NCI-H187 treated with DMSO at 0.1 percent for 48 hours (cell line): ENCODE measurements around the gene MT2A.

Experiments
- DNase-seq: peaks from one replicate; lab custom pipeline; 2025; lab: John Stamatoyannopoulos, UW

MT2A gene

GRCh38 chr16:56639045-56639444, 30.7 kb downstream of the MT2A start:
- DNase-seq, result no peak

- no peak for DNase-seq
Measured at GRCh38 chr16:56640076-56640475, 31.7 kb downstream of the MT2A start.

GRCh38 chr16:56641166-56641565, 32.8 kb downstream of the MT2A start:
- DNase-seq, result no peak

GRCh38 chr16:56643080-56643778, 34.8 kb downstream of the MT2A start:
- DNase-seq, result no peak

GRCh38 chr16:56643833-56644232, 35.4 kb downstream of the MT2A start:
- DNase-seq, result no peak

GRCh38 chr16:56645311-56645710, 36.9 kb downstream of the MT2A start:
- DNase-seq, result no peak

- DNase-seq, result no peak
Measured at GRCh38 chr16:56645838-56646237, 37.5 kb downstream of the MT2A start.

GRCh38 chr16:56647641-56648431, 39.5 kb downstream of the MT2A start:
- no peak for DNase-seq

GRCh38 chr16:56649271-56649670, 40.9 kb downstream of the MT2A start:
- DNase-seq, result no peak

GRCh38 chr16:56649820-56650219, 41.4 kb downstream of the MT2A start:
- DNase-seq, result no peak

- DNase-seq, result no peak
Measured at GRCh38 chr16:56651586-56651985, 43.2 kb downstream of the MT2A start, which contains the start of gene MT1B. Gene MT1B, plus strand, starts transcription at chr16:56651886. Its CDS starts 68 bp downstream, at chr16:56651954.

GRCh38 chr16:56652600-56652999, 44.2 kb downstream of the MT2A start:
- no peak for DNase-seq

GRCh38 chr16:56653218-56653617, 44.8 kb downstream of the MT2A start:
- DNase-seq, result no peak

GRCh38 chr16:56657555-56658326, 49.4 kb downstream of the MT2A start, which contains the start of gene MT1F:
Gene MT1F, plus strand, starts transcription at chr16:56657959. Its CDS starts 100 bp downstream, at chr16:56658059.
- DNase-seq, result peak; percentile 13

- DNase-seq, result no peak
Measured at GRCh38 chr16:56658327-56658875, 50.0 kb downstream of the MT2A start.
